Astrocyte (in vitro differentiated cells and primary cell): ENCODE measurements around the gene SLC26A3. TPM values are rescaled to one million over a fixed set of nuclear protein-coding genes. Genes with fewer than 3 reads are reported as not detected.

ENCODE experiments used
- DNase-seq: peaks from one replicate; pipeline ENCODE4 v3.0.0-alpha.2; 2010; ENCODE audit warnings: low read depth
- FAIRE-seq: peaks from 2 replicates; lab custom pipeline; 2011; peaks lifted over from hg19 to GRCh38; lab: Jason Lieb, UNC
- H2AFZ ChIP-seq: 2 replicates; pipeline ENCODE4 v1.6.0; 2012; ENCODE audit warnings: low read depth, low read length, inconsistent platforms
- H3K27ac ChIP-seq: 2 replicates; pipeline ENCODE4 v1.5.1; 2011; ENCODE audit warnings: low read depth, low read length, inconsistent platforms
- H3K27me3 ChIP-seq: 2 replicates; pipeline ENCODE4 v1.6.0; 2011; ENCODE audit warnings: low read length, inconsistent platforms; ENCODE audit not compliant: insufficient read depth
- H3K36me3 ChIP-seq: 2 replicates; pipeline ENCODE4 v1.5.1; 2011; ENCODE audit warnings: low read length, inconsistent platforms; ENCODE audit not compliant: insufficient read depth
- H3K4me1 ChIP-seq: 2 replicates; pipeline ENCODE4 v1.5.1; 2011; ENCODE audit warnings: low read length, inconsistent platforms; ENCODE audit not compliant: insufficient read depth
- H3K4me2 ChIP-seq: 2 replicates; pipeline ENCODE4 v1.6.0; 2012; ENCODE audit warnings: low read length, inconsistent platforms
- H3K4me3 ChIP-seq: 2 replicates; pipeline ENCODE4 v1.5.1; 2011; ENCODE audit warnings: low read depth, mild to moderate bottlenecking, low read length, inconsistent platforms; ENCODE audit not compliant: insufficient read depth
- H3K79me2 ChIP-seq: 2 replicates; pipeline ENCODE4 v1.6.0; 2012; ENCODE audit warnings: mild to moderate bottlenecking, low read length, inconsistent platforms; ENCODE audit not compliant: insufficient read depth
- H3K9ac ChIP-seq: 2 replicates; pipeline ENCODE4 v1.6.0; 2012; ENCODE audit warnings: mild to moderate bottlenecking, low read length, inconsistent platforms
- H3K9me3 ChIP-seq: 2 replicates; pipeline ENCODE4 v1.5.1; 2012; ENCODE audit warnings: low read depth, mild to moderate bottlenecking, low read length, inconsistent platforms; ENCODE audit not compliant: insufficient read depth
- H4K20me1 ChIP-seq: 2 replicates; pipeline ENCODE4 v1.6.0; 2012; ENCODE audit warnings: low read length, inconsistent platforms; ENCODE audit not compliant: insufficient read depth
- H3K27ac Mint-ChIP-seq: one replicate; pipeline ENCODE4 v1.8.0; 2021; ENCODE audit warnings: mild to moderate bottlenecking, mixed read lengths; ENCODE audit not compliant: unreplicated experiment
- H3K27me3 Mint-ChIP-seq: one replicate; pipeline ENCODE4 v1.8.0; 2021; ENCODE audit warnings: low read depth, mixed read lengths; ENCODE audit not compliant: unreplicated experiment
- H3K36me3 Mint-ChIP-seq: one replicate; pipeline ENCODE4 v1.8.0; 2021; ENCODE audit warnings: low read depth, mixed read lengths; ENCODE audit not compliant: unreplicated experiment
- H3K4me1 Mint-ChIP-seq: one replicate; pipeline ENCODE4 v1.8.0; 2021; ENCODE audit warnings: low read depth, mixed read lengths; ENCODE audit not compliant: unreplicated experiment
- H3K4me3 Mint-ChIP-seq: one replicate; pipeline ENCODE4 v1.8.0; 2021; ENCODE audit warnings: mild to moderate bottlenecking, moderate library complexity, mixed read lengths; ENCODE audit not compliant: unreplicated experiment
- H3K9me3 Mint-ChIP-seq: one replicate; pipeline ENCODE4 v1.8.0; 2021; ENCODE audit warnings: mild to moderate bottlenecking, mixed read lengths; ENCODE audit not compliant: unreplicated experiment
- EZH2 ChIP-seq: IDR thresholded peaks from 2 replicates; pipeline ENCODE4 v1.6.1; 2012; ENCODE audit warnings: mild to moderate bottlenecking, low read length, inconsistent platforms; ENCODE audit not compliant: insufficient read depth
- total RNA-seq: library from RNA; stranded (reverse); gene quantifications from 2 replicates; pipeline ENCODE4 v1.2.1, GENCODE V29; 2021
- TF ChIP-seq, protein P1 (sequence below): IDR thresholded peaks from 2 replicates; pipeline ENCODE4 v1.5.1; 2011; ENCODE audit warnings: low read depth, mild to moderate bottlenecking, inconsistent platforms, low read length, moderate library complexity; ENCODE audit not compliant: insufficient read depth

Gene SLC26A3
- total RNA-seq, 1 donor from 2014 or later, result not detected

DNA sequence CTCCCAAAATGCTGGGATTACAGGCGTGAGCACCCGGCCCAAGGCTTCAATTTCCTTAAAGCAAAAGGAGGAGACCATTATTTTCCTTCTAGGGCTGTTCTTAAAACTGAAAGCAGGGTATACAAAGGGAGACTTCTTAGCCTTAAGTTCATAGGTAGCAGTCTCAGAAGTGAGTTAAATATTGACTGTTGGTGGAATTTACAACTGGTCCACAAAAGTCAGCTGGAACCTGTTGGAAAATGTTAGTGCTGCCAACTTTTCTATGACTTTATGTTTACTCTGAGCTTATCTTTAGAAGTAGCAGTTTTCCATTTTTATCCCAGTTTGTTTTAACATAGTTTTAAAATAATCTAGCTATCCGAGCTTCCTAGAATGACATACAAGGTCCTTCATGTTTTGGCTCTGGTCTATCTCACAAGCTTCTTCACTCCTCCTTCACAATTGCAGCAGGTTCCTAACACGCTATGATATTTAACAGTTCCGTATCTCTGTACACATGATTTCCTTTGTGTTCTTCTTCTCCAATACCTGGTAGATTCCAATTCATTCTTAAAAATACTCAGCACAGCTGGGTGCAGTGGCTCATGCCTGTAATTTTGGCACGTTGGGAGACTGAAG lies 3.3 kb downstream of the SLC26A3 start:
- Mint-ChIP-seq H3K4me1 (no peaks in the 10 kb centered on the region), H3K9me3 (no peaks in the 10 kb centered on the region), H3K36me3 (peaks cover 2% of the 10 kb centered on the region), H3K27ac (no peak overlapping the region), H3K4me3 (no peak overlapping the region), H3K27me3 (peaks cover 10% of the 10 kb centered on the region)
- Histone ChIP-seq H3K27ac (no peak overlapping the region), H3K9ac (no peak overlapping the region), H3K27me3 (peaks cover 21% of the 10 kb centered on the region), H3K79me2 (no peaks in the 10 kb centered on the region), H3K4me2 (no peak overlapping the region), H3K4me1 (no peaks in the 10 kb centered on the region), H3K4me3 (no peak overlapping the region), H3K36me3 (no peaks in the 10 kb centered on the region), H2AFZ (no peak overlapping the region), H3K9me3 (no peaks in the 10 kb centered on the region), H4K20me1 (no peaks in the 10 kb centered on the region)
- TF ChIP-seq, protein P1, sequence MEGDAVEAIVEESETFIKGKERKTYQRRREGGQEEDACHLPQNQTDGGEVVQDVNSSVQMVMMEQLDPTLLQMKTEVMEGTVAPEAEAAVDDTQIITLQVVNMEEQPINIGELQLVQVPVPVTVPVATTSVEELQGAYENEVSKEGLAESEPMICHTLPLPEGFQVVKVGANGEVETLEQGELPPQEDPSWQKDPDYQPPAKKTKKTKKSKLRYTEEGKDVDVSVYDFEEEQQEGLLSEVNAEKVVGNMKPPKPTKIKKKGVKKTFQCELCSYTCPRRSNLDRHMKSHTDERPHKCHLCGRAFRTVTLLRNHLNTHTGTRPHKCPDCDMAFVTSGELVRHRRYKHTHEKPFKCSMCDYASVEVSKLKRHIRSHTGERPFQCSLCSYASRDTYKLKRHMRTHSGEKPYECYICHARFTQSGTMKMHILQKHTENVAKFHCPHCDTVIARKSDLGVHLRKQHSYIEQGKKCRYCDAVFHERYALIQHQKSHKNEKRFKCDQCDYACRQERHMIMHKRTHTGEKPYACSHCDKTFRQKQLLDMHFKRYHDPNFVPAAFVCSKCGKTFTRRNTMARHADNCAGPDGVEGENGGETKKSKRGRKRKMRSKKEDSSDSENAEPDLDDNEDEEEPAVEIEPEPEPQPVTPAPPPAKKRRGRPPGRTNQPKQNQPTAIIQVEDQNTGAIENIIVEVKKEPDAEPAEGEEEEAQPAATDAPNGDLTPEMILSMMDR, result no peak
- no peak for TF ChIP-seq EZH2
- DNase-seq (no peak), FAIRE-seq (no peak)

DNA sequence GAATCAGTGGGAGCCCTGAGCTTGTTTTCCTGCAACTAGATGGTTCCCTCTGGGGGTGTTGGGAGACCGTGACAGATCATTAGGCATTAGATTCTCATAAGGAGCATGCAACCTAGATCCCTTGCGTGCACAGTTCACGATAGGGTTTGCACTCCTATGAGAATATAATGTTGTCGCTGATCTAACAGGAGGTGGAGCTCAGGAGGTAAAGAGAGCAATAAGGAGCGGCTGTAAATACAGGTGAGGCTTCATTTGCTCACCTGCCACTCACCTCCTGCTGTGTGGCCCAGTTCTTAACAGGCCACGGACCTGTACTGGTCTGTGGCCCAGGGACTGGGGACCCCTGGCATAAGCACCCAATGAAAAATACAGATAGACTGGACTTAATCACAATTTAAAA lies 10.7 kb downstream of the SLC26A3 start:
- Histone ChIP-seq H3K9ac (no peak overlapping the region), H3K4me2 (no peak overlapping the region), H3K79me2 (no peaks in the 10 kb centered on the region), H3K36me3 (no peaks in the 10 kb centered on the region), H3K4me3 (no peak overlapping the region), H3K27ac (no peak overlapping the region), H4K20me1 (no peaks in the 10 kb centered on the region), H3K9me3 (no peaks in the 10 kb centered on the region), H3K4me1 (no peaks in the 10 kb centered on the region), H3K27me3 (peaks cover 19% of the 10 kb centered on the region), H2AFZ (no peak overlapping the region)
- no peak overlapping the region for H3K27ac Mint-ChIP-seq
- H3K27me3 Mint-ChIP-seq, result peaks cover 2% of the 10 kb centered on the region
- H3K9me3 Mint-ChIP-seq, result no peaks in the 10 kb centered on the region
- no peak overlapping the region for H3K4me3 Mint-ChIP-seq
- FAIRE-seq, result no peak
- H3K36me3 Mint-ChIP-seq, result peaks cover 2% of the 10 kb centered on the region
- TF ChIP-seq EZH2, result no peak
- TF ChIP-seq, protein P1, result no peak
- H3K4me1 Mint-ChIP-seq, result no peaks in the 10 kb centered on the region
- DNase-seq, result no peak

DNA sequence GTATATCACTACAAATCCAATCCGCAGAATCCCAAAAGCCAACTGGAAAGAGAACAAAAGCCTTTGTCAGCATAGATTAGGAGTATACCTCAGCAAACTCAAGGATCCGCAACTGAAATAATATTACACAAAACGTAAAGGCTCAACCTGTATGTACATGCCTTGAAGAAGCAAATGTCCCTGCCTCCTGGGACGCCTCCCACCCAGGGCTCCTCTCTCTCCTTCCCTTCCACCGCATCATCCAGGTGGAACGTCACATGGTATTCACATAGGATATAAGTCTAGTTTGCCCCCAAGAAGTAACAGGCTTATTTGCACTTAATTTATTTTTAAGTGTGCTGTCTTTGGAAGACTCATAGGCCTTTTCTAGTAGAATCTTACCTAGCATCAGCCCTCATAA lies 13.4 kb downstream of the SLC26A3 start:
- Histone ChIP-seq H3K27ac (no peak overlapping the region), H3K27me3 (peaks cover 26% of the 10 kb centered on the region), H3K4me1 (no peaks in the 10 kb centered on the region), H3K9me3 (no peaks in the 10 kb centered on the region), H3K4me2 (no peak overlapping the region), H2AFZ (no peak overlapping the region), H4K20me1 (no peaks in the 10 kb centered on the region), H3K79me2 (no peaks in the 10 kb centered on the region), H3K9ac (no peak overlapping the region), H3K4me3 (no peak overlapping the region), H3K36me3 (no peaks in the 10 kb centered on the region)
- Mint-ChIP-seq H3K36me3 (no peaks in the 10 kb centered on the region), H3K27ac (no peak overlapping the region), H3K9me3 (no peaks in the 10 kb centered on the region), H3K27me3 (peaks cover 9% of the 10 kb centered on the region), H3K4me1 (no peaks in the 10 kb centered on the region), H3K4me3 (no peak overlapping the region)
- no peak for DNase-seq
- TF ChIP-seq EZH2, result no peak
- TF ChIP-seq, protein P1, result no peak
- no peak for FAIRE-seq
